Ishikawa (cell line): Measurements from ENCODE around the gene DEK.

Source experiments
- NFIC ChIP-seq: IDR thresholded peaks from 2 replicates; pipeline ENCODE4 v1.6.1; 2012
- YY1 ChIP-seq: IDR thresholded peaks from 2 replicates; pipeline ENCODE4 v1.6.1; 2012; ENCODE audit warnings: low read depth

- TF ChIP-seq YY1 (no peak), NFIC (no peak)
Measured at GRCh38 chr6:18293076-18293904, 29.0 kb upstream of the DEK start.
